GM12801 (cell line): Measurements from ENCODE around the gene ZNF155.

Source experiments
- CTCF ChIP-seq: IDR thresholded peaks from one replicate; pipeline ENCODE4 v1.5.1; 2011; ENCODE audit warnings: control low read depth; ENCODE audit not compliant: insufficient read length; ENCODE audit errors: extremely low read depth

ZNF155 gene

GRCh38 chr19:43984687-43985000, 656 bp downstream of the ZNF155 start:
- no peak for TF ChIP-seq CTCF

GRCh38 chr19:43997631-43998290, 13.8 kb downstream of the ZNF155 start:
- TF ChIP-seq CTCF = no peak

DNA sequence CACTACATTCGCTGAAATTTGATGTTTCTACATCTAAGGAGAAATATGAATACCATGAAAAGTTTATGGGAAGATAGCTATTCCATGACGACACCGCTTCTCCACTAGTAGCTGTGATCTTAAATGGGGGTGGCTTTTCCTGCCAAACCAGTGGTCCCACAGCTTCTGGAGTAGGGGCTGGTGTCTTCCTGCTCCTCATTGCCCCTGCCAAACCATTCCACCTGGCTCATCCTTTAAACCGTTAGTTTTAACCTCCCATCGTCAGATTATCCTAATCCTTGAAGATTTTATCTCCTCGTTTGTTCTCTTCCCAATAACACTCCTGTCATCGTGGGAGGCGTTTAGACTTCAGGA, 18.2 kb downstream of the ZNF155 start:
- no peak for TF ChIP-seq CTCF

DNA sequence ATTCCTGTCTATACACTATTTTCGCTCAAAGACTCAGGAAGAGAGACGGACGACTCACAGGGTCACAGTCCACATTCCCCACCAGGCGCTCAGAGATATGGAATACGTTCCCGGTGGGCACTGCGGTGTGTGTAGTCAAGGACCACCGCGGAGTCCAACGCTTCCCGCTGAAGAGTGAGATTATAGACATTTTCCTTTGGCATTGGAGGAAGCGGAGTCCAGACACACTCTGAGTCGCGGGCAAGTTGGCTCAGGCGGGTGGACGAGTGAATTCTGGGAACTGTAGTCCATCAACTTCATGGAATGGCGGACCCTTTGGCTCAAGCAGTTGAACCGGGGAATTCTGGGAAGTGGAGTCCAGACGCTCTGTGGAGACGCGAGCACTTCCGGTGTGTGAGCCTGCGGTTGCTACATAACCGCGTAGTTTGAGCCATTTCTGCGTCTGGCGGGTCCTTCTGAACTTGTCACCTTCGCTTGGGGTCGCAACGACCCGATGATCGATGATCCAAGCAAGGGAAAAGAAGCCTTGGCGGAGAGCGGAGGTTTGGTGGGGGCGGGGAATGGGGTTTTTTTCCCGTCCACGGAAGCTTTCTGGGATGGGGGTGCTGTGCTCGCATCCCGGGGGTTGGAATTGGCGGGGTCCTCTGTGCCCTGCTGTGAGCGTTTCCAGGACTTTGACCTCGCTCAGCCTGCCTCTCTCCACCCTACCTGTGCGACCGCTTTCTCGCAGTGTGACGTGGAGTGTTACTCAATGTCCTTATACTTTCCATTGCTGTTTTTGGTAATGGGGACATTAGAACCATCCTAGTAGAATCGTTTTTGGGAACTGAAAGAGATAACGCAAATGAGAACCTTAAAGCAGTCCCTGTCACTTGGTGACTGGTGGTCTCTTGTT, 18.8 kb downstream of the ZNF155 start, which contains the start of gene ZNF230:
TSS of gene ZNF230 (plus strand) at position 392 of the 895 bp plus-strand sequence. CDS start 4,122 bp downstream, outside the sequence.
- no peak for TF ChIP-seq CTCF

- TF ChIP-seq CTCF = no peak
Observed at GRCh38 chr19:44003461-44004009, 19.5 kb downstream of the ZNF155 start.

DNA sequence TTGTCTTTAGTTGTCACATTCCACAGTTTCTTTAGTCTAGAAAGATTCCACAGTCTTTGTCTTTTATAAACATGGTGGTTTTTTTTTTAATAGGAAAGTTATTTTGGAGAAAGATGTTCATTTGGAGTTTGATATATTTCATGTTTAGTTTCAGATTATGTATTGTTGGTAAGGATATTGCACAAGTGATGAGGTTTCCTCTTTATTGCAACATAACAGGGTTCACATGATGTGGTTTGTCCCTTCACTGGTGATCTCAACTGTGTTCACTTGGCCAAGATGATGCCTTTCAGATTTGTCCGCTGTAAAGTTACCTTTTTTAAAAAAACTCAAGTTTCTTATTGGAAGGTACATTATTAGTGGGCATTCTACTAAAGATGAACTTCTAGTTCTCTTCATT, 22.0 kb downstream of the ZNF155 start:
- no peak for TF ChIP-seq CTCF

DNA sequence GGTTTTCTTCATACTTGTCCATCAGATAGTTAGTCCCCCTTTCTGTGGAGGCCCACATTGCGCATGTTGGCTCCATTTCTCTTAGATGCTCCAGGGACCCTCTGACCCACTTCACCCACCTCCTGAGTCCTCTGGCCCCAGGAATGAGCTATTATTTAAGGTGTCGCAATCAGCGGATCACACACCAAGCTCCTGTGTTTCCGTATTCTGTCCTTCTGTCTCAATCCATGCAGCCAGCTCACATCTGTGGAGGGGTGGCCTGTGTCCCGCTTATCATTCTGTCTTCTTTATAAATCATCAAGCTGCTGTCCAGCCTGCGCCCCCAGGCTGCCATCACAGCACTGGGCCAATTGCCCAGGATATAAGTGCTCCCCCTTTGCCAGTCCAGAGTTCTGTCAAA, 23.5 kb downstream of the ZNF155 start:
- no peak for TF ChIP-seq CTCF
